Lung (tissue), 12 donors: ENCODE data around the gene GATB. TPM values are rescaled to one million over a fixed set of nuclear protein-coding genes. Genes with fewer than 3 reads are reported as not detected.

ENCODE experiments used
- ATAC-seq: fragments of 200-7000 bp; cut with Tn5 transposase; one replicate; pipeline ENCODE4 v1.9.1; 2020; ENCODE audit warnings: moderate number of reproducible peaks; ENCODE audit not compliant: insufficient read depth, low FRiP score
- DNase-seq, 3 donors: peaks; one replicate each; pipeline ENCODE4 v3.0.0-alpha.2; 2013 to 2017
- H3K27ac ChIP-seq, 2 donors: one replicate each; pipeline ENCODE4 v1.5.1; 2013; ENCODE audit warnings: mild to moderate bottlenecking in 2 of 2, moderate library complexity in 2 of 2, control low read depth in 1 of 2, inconsistent platforms in 1 of 2, low read depth in 1 of 2, low read length in 1 of 2
- H3K27me3 ChIP-seq, 3 donors: one replicate each; pipeline ENCODE4 v1.5.1; 2013; ENCODE audit warnings: low read length in 2 of 3; ENCODE audit not compliant: control insufficient read depth in 3 of 3, insufficient read depth in 3 of 3
- H3K36me3 ChIP-seq, 4 donors: one replicate each; pipeline ENCODE4 v1.5.1; 2013; ENCODE audit warnings: low read length in 4 of 4, mild to moderate bottlenecking in 1 of 4, moderate library complexity in 1 of 4; ENCODE audit not compliant: control insufficient read depth in 4 of 4, insufficient read depth in 4 of 4
- H3K4me1 ChIP-seq, 5 donors: one replicate each; pipeline ENCODE4 v1.5.1; 2013; ENCODE audit warnings: low read length in 5 of 5, mild to moderate bottlenecking in 2 of 5, moderate library complexity in 1 of 5; ENCODE audit not compliant: control insufficient read depth in 5 of 5, insufficient read depth in 5 of 5
- H3K4me3 ChIP-seq: one replicate; pipeline ENCODE4 v1.5.1; 2013; ENCODE audit warnings: mild to moderate bottlenecking, control low read depth, moderate library complexity
- H3K9ac ChIP-seq, 2 donors: one replicate each; pipeline ENCODE4 v1.5.1; 2013; ENCODE audit warnings: low read length in 2 of 2, control low read depth in 1 of 2; ENCODE audit not compliant: insufficient read depth in 1 of 2
- H3K9me3 ChIP-seq, 4 donors: one replicate each; pipeline ENCODE4 v1.5.1; 2013; ENCODE audit warnings: low read length in 3 of 4, mild to moderate bottlenecking in 1 of 4, moderate library complexity in 1 of 4; ENCODE audit not compliant: control insufficient read depth in 4 of 4, insufficient read depth in 3 of 4
- CTCF ChIP-seq: IDR thresholded peaks from 2 replicates; pipeline ENCODE4 v1.5.1; 2012; ENCODE audit warnings: mild to moderate bottlenecking; ENCODE audit errors: control extremely low read depth, extremely low read depth
- WGBS, 2 donors: extraction: QIAGEN DNeasy Blood & Tissue Kit; methylation state at CpG; one replicate each; pipeline ENCODE4 v1.1.7; 2013; 5-methylcytosine and 5-hydroxymethylcytosine counted together
- polyA plus RNA-seq, 2 donors: library from polyadenylated mRNA; stranded (reverse); fragments of 200-250 nt; gene quantifications; one replicate each; pipeline ENCODE4 v1.2.1, GENCODE V29; 2013
- total RNA-seq, 2 donors: library from RNA; depleted of rRNA in 1 of 2; stranded (reverse); fragments of >200 nt in 1 of 2; gene quantifications; one replicate each; pipeline ENCODE4 v1.2.1, GENCODE V29; 2014 to 2021
- donor health status: control.
- donor health status: control.
- donor health status: Bipolar disorder and iron deficiency.
- donor health status: healthy.
- donor health status: DM: yes; HTN: yes; CAD: no.

GATB gene
- total and polyA plus RNA-seq, 4 donors, result 11.0 to 18.4 (median 15.6) TPM

- ATAC-seq (no peak), DNase-seq (no peak)
- Histone ChIP-seq H3K27me3 (peaks cover 0 to 7% (median 0%) of the 10 kb centered on the region in 3 donors), H3K4me1 (peaks cover 0 to 3% (median 0%) of the 10 kb centered on the region in 5 donors), H3K27ac (no peak overlapping the region), H3K9ac (no peak overlapping the region), H3K9me3 (no peaks in the 10 kb centered on the region), H3K4me3 (no peak overlapping the region), H3K36me3 (no peaks in the 10 kb centered on the region)
- no peak for TF ChIP-seq CTCF
- WGBS, 2 donors, result 59 to 63% methylated on average over 3 of the region's 3 CpGs
These were observed 134.1 kb downstream of the GATB start for GRCh38 chr4:151626751-151627150.

DNA sequence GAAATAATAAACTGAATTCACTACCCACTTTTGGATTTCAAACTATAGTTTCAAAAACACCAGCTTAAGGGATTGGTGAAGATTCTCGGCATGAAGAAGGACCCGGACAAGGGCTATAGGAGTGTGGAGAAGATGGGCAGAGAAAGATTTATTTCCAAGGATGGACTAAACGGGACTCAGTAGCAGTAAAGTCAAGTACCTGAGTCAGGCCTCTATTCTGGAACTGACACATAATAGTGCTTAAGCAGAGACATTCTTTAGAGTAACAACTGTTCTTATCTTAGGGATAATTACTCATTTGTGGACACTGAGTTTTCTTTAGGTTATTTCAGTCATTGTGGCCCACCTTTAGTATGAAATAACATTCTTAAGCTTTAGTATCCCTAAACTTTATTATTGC lies 134.6 kb downstream of the GATB start:
- peaks cover 0 to 6% (median 0%) of the 10 kb centered on the region in 3 donors for H3K27me3 ChIP-seq
- ATAC-seq (no peak), DNase-seq (no peak)
- H3K27ac ChIP-seq, result no peak overlapping the region
- TF ChIP-seq CTCF, result no peak
- no peak overlapping the region for H3K4me3 ChIP-seq
- peaks cover 0 to 3% (median 0%) of the 10 kb centered on the region in 5 donors for H3K4me1 ChIP-seq
- H3K9ac ChIP-seq, result no peak overlapping the region
- no peaks in the 10 kb centered on the region for H3K9me3 ChIP-seq
- no peaks in the 10 kb centered on the region for H3K36me3 ChIP-seq
- 91 to 94% methylated on average over 3 of the region's 3 CpGs for WGBS, 2 donors

DNA sequence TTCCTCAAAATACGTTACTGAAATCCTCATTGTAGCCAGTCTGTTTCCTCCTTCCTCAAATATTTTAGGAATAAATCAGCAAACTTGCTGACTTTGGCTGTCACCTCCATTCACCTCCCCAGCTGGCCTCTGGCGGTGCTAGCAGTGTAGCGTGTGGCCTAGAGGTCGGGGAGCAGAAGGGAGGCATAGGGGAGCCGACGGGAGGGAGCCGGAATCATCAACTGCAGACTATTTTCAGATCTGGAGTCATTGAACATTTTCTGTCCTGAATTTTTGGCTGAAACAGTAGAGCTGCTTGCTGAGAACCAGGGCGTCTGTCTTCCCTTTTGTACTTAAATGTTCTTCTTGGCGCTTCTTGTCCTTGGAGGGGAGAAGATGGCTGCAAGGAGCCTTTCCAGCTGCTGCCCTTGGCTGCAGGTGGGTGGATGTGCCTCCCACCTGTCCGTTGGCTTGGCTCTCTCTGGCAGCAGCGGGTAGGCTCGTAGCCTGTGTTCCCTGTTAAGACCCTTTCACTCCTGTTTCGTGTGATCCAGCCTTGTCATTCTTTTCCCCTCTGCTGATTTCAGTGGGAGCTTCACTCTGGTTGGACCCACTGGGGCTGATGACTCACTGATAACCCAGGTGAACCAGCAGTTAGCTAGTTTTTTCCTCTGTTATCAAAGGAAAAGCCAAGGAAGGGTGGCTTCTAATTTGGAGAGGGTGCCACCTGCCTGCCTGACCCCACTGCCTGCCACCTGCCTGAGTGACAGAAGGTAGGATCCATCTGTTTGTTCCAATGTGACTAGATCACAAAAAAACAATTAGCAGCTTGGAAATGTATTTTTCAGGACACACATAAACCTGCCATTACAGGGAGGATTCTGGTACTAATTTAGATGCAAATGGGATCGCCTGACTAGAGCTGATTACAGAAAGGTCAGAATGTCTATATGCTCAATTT lies 135.9 kb downstream of the GATB start:
- Histone ChIP-seq H3K27ac (no peak overlapping the region), H3K4me3 (no peak overlapping the region), H3K9ac (no peak overlapping the region), H3K4me1 (peaks cover 0 to 3% (median 0%) of the 10 kb centered on the region in 5 donors), H3K27me3 (peaks cover 0 to 6% (median 0%) of the 10 kb centered on the region in 3 donors), H3K36me3 (no peaks in the 10 kb centered on the region), H3K9me3 (no peaks in the 10 kb centered on the region)
- DNase-seq, result no peak
- 79 to 86% methylated on average over 14 of the region's 14 CpGs for WGBS, 2 donors
- no peak for ATAC-seq
- no peak for TF ChIP-seq CTCF
